GM12878 (cell line): Measurements from ENCODE around the gene VIPAS39. TPM values are rescaled to one million over a fixed set of nuclear protein-coding genes. Genes with fewer than 3 reads are reported as not detected.

Source experiments
- ASH2L ChIP-seq: fragments of 300-600, 200-600 bp; sonication (generic); IDR thresholded peaks from 2 replicates; pipeline ENCODE4 v1.6.1; 2017; ENCODE audit warnings: low read depth, mild to moderate bottlenecking, borderline replicate concordance
- BHLHE40 ChIP-seq, 2 experiments: fragments of 450-650 bp in 1 of 2; IDR thresholded peaks; 2 replicates each; pipeline ENCODE4 v1.6.1; 2011 to 2017; ENCODE audit warnings: low read depth in 2 of 2, borderline replicate concordance in 1 of 2, improper control_type of control experiment in 1 of 2, low read length in 1 of 2, mild to moderate bottlenecking in 1 of 2
- BRCA1 ChIP-seq: IDR thresholded peaks from 2 replicates; pipeline ENCODE4 v1.6.1; 2011; ENCODE audit warnings: low read depth, low read length, improper control_type of control experiment
- EGR1 ChIP-seq, 2 experiments: IDR thresholded peaks; 1 replicate in 1 of 2; 2 replicates in 1 of 2; pipeline ENCODE4 v1.6.1; 2011 to 2012; ENCODE audit warnings: low read depth in 2 of 2, low read length in 2 of 2, borderline replicate concordance in 1 of 2, mild to moderate bottlenecking in 1 of 2, moderate library complexity in 1 of 2
- FOXK2 ChIP-seq: fragments of 450-650 bp; IDR thresholded peaks from 2 replicates; pipeline ENCODE4 v1.6.1; 2017; ENCODE audit warnings: mild to moderate bottlenecking, moderate library complexity
- GATAD2B ChIP-seq: fragments of 450-650 bp; conservative IDR thresholded peaks from 2 replicates; pipeline ENCODE4 v1.6.1; 2017; ENCODE audit warnings: low read depth, mild to moderate bottlenecking, moderate library complexity
- HCFC1 ChIP-seq: fragments of 150-350 bp; IDR thresholded peaks from 2 replicates; pipeline ENCODE4 v1.6.1; 2014; ENCODE audit warnings: low read length
- IKZF2 ChIP-seq, 2 experiments: fragments of 450-650 bp; IDR thresholded peaks; 2 replicates each; pipeline ENCODE4 v1.6.1; 2017; ENCODE audit warnings: mild to moderate bottlenecking in 2 of 2, moderate library complexity in 2 of 2
- MEF2A ChIP-seq: IDR thresholded peaks from 2 replicates; pipeline ENCODE4 v1.6.1; 2011; ENCODE audit warnings: low read depth, mild to moderate bottlenecking, low read length, moderate library complexity; ENCODE audit not compliant: insufficient read depth
- MEF2B ChIP-seq: fragments of 450-650 bp; IDR thresholded peaks from 2 replicates; pipeline ENCODE4 v1.6.1; 2018; ENCODE audit warnings: mild to moderate bottlenecking, moderate library complexity; ENCODE audit not compliant: partially characterized antibody, poor library complexity, severe bottlenecking
- MXI1 ChIP-seq: fragments of 150-350 bp; IDR thresholded peaks from 2 replicates; pipeline ENCODE4 v1.6.1; 2011; ENCODE audit warnings: low read depth, mild to moderate bottlenecking, inconsistent platforms, low read length, improper control_type of control experiment
- RAD21 ChIP-seq: IDR thresholded peaks from 2 replicates; pipeline ENCODE4 v1.6.1; 2011; ENCODE audit warnings: mild to moderate bottlenecking, low read depth, low read length, moderate library complexity; ENCODE audit not compliant: insufficient read depth
- TAF1 ChIP-seq: IDR thresholded peaks from 2 replicates; pipeline ENCODE4 v1.6.1; 2011; ENCODE audit warnings: mild to moderate bottlenecking, low read depth, low read length, borderline replicate concordance
- ZBED1 ChIP-seq: IDR thresholded peaks from 2 replicates; pipeline ENCODE4 v1.6.1; 2016; ENCODE audit warnings: borderline replicate concordance
- polyA plus RNA-seq, 11 experiments: library from polyadenylated mRNA; depleted of rRNA in 4 of 11; unstranded in 6 of 11; stranded (reverse) in 5 of 11; fragments of >200 nt; fragmentation: Nextera tagmentation in 4 of 11; fragmentation: Illumina TruSeq in 1 of 11; extraction: Ambion mirVana in 4 of 11; extraction: Trizol in 1 of 11; gene quantifications; 1 replicate in 1 of 11; 2 replicates in 10 of 11; pipeline versions ENCODE4 v1.2.1 to v1.2.3, GENCODE V29; 2011 to 2016; ENCODE audit warnings: inconsistent platforms in 2 of 11, missing spikeins in 2 of 11, low read depth in 1 of 11
- total RNA-seq, 4 experiments: library from RNA; depleted of rRNA in 3 of 4; stranded (reverse); fragments of >200 nt in 3 of 4; fragmentation: Illumina TruSeq in 1 of 4; extraction: Trizol in 1 of 4; gene quantifications; 2 replicates each; pipeline versions ENCODE4 v1.2.1 to v1.2.3, GENCODE V29; 2013 to 2021
- TF ChIP-seq, protein P1 (sequence below): IDR thresholded peaks from 2 replicates; pipeline ENCODE4 v1.6.1; 2012; ENCODE audit warnings: low read depth, low read length, improper control_type of control experiment
- TF ChIP-seq, protein P2 (sequence below): fragments of 450-650 bp; formaldehyde crosslinking; IDR thresholded peaks from 2 replicates; pipeline ENCODE4 v1.4.0; 2020; ENCODE audit warnings: mild to moderate bottlenecking, moderate library complexity
- TF ChIP-seq, protein P3 (sequence below): fragments of 150-350 bp; IDR thresholded peaks from 2 replicates; pipeline ENCODE4 v1.6.1; 2016; ENCODE audit warnings: low read depth, low read length
- TF ChIP-seq, protein P4 (sequence below): IDR thresholded peaks from 2 replicates; pipeline ENCODE4 v1.6.1; 2012; ENCODE audit warnings: low read depth, low read length, improper control_type of control experiment
- TF ChIP-seq, protein P5 (sequence below): IDR thresholded peaks from 2 replicates; pipeline ENCODE4 v1.6.1; 2011; ENCODE audit warnings: low read depth, low read length, improper control_type of control experiment, borderline replicate concordance

VIPAS39 gene
- total and polyA plus RNA-seq, 10 of the 15 experiments (the other 5 are each of a cell fraction or from before 2014, with no cell fraction given): 6.7 to 38.8 (median 18.5) TPM

DNA sequence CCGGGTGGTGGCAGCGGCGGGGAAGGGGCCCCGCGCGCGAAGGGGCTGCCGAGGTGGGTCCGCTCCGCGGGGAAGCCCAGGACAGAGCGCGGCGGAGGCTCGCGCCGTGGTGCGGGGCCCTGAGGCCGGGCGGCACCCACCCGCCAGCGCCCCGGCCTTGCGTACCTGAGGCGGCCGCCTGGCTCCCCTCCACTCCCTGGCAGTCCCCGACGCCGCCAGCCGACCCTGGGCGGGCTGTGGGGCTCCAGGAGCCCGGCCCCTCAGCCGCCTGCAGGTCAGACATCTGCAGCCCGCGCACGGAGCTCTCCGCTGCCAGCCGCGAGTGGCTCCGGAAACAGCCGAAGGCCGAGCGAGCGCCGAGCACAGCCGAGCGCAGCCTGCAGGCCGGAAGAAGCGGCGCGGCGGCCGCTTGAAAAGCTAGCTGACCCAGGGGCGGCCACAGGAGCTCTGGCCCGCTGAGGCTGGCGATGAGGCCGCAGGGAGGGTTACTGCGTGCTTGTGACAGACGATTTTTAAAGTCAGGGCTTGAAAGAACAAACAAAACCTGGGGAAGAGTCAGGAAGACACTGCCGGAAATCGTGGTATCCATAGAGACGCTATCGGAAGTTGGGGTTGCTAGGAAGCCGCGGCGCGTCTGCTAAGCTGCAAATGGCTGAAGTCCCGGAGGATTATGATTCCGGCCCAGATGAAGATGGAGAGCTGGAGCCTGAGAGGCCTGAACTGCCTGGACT is 80.5 kb downstream of the VIPAS39 start, which contains the start of the genes SAMD15 and TMED8 (continued):
- peak; percentile 68; the same call in 1 of the 2 replicates for TF ChIP-seq MXI1
- TF ChIP-seq, protein P1, sequence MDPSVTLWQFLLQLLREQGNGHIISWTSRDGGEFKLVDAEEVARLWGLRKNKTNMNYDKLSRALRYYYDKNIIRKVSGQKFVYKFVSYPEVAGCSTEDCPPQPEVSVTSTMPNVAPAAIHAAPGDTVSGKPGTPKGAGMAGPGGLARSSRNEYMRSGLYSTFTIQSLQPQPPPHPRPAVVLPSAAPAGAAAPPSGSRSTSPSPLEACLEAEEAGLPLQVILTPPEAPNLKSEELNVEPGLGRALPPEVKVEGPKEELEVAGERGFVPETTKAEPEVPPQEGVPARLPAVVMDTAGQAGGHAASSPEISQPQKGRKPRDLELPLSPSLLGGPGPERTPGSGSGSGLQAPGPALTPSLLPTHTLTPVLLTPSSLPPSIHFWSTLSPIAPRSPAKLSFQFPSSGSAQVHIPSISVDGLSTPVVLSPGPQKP: 0 out of 2 replicates have a peak, but pooled peaks have one; percentile 52
- no peak for TF ChIP-seq HCFC1
- TF ChIP-seq ASH2L: no peak
- TF ChIP-seq MEF2A: no peak
- TF ChIP-seq, protein P2, sequence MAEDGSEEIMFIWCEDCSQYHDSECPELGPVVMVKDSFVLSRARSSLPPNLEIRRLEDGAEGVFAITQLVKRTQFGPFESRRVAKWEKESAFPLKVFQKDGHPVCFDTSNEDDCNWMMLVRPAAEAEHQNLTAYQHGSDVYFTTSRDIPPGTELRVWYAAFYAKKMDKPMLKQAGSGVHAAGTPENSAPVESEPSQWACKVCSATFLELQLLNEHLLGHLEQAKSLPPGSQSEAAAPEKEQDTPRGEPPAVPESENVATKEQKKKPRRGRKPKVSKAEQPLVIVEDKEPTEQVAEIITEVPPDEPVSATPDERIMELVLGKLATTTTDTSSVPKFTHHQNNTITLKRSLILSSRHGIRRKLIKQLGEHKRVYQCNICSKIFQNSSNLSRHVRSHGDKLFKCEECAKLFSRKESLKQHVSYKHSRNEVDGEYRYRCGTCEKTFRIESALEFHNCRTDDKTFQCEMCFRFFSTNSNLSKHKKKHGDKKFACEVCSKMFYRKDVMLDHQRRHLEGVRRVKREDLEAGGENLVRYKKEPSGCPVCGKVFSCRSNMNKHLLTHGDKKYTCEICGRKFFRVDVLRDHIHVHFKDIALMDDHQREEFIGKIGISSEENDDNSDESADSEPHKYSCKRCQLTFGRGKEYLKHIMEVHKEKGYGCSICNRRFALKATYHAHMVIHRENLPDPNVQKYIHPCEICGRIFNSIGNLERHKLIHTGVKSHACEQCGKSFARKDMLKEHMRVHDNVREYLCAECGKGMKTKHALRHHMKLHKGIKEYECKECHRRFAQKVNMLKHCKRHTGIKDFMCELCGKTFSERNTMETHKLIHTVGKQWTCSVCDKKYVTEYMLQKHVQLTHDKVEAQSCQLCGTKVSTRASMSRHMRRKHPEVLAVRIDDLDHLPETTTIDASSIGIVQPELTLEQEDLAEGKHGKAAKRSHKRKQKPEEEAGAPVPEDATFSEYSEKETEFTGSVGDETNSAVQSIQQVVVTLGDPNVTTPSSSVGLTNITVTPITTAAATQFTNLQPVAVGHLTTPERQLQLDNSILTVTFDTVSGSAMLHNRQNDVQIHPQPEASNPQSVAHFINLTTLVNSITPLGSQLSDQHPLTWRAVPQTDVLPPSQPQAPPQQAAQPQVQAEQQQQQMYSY (CRISPR knock-in tag): no peak
- TF ChIP-seq ZBED1: no peak
- peak; percentile 48; the same call in 1 of the 2 replicates for TF ChIP-seq TAF1
- TF ChIP-seq IKZF2 (IDR thresholded peaks at IDR 0.05): no peak
- no peak for TF ChIP-seq FOXK2
- no peak for TF ChIP-seq RAD21
- TF ChIP-seq, protein P3, sequence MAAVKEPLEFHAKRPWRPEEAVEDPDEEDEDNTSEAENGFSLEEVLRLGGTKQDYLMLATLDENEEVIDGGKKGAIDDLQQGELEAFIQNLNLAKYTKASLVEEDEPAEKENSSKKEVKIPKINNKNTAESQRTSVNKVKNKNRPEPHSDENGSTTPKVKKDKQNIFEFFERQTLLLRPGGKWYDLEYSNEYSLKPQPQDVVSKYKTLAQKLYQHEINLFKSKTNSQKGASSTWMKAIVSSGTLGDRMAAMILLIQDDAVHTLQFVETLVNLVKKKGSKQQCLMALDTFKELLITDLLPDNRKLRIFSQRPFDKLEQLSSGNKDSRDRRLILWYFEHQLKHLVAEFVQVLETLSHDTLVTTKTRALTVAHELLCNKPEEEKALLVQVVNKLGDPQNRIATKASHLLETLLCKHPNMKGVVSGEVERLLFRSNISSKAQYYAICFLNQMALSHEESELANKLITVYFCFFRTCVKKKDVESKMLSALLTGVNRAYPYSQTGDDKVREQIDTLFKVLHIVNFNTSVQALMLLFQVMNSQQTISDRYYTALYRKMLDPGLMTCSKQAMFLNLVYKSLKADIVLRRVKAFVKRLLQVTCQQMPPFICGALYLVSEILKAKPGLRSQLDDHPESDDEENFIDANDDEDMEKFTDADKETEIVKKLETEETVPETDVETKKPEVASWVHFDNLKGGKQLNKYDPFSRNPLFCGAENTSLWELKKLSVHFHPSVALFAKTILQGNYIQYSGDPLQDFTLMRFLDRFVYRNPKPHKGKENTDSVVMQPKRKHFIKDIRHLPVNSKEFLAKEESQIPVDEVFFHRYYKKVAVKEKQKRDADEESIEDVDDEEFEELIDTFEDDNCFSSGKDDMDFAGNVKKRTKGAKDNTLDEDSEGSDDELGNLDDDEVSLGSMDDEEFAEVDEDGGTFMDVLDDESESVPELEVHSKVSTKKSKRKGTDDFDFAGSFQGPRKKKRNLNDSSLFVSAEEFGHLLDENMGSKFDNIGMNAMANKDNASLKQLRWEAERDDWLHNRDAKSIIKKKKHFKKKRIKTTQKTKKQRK: no peak
- no peak for TF ChIP-seq EGR1 (IDR thresholded peaks at IDR 0.05; ENCODE audit: borderline replicate concordance in 1 of 2, low read depth in 2 of 2, low read length in 2 of 2)
- TF ChIP-seq GATAD2B: peak; percentile 94
- TF ChIP-seq, protein P4, sequence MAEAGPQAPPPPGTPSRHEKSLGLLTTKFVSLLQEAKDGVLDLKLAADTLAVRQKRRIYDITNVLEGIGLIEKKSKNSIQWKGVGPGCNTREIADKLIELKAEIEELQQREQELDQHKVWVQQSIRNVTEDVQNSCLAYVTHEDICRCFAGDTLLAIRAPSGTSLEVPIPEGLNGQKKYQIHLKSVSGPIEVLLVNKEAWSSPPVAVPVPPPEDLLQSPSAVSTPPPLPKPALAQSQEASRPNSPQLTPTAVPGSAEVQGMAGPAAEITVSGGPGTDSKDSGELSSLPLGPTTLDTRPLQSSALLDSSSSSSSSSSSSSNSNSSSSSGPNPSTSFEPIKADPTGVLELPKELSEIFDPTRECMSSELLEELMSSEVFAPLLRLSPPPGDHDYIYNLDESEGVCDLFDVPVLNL: no peak
- no peak for TF ChIP-seq BRCA1
- TF ChIP-seq, protein P5, sequence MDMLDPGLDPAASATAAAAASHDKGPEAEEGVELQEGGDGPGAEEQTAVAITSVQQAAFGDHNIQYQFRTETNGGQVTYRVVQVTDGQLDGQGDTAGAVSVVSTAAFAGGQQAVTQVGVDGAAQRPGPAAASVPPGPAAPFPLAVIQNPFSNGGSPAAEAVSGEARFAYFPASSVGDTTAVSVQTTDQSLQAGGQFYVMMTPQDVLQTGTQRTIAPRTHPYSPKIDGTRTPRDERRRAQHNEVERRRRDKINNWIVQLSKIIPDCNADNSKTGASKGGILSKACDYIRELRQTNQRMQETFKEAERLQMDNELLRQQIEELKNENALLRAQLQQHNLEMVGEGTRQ: no peak
- peak; percentile 58 for TF ChIP-seq MEF2B
- TF ChIP-seq BHLHE40 (IDR thresholded peaks at IDR 0.05; ENCODE audit: borderline replicate concordance in 1 of 2, low read depth in 2 of 2, low read length in 1 of 2): peak in 1 of 2 experiments; percentile 49; a peak in 2 of 4 replicates
